ENCODE data around the gene FLNB.

Gene FLNB

DNA sequence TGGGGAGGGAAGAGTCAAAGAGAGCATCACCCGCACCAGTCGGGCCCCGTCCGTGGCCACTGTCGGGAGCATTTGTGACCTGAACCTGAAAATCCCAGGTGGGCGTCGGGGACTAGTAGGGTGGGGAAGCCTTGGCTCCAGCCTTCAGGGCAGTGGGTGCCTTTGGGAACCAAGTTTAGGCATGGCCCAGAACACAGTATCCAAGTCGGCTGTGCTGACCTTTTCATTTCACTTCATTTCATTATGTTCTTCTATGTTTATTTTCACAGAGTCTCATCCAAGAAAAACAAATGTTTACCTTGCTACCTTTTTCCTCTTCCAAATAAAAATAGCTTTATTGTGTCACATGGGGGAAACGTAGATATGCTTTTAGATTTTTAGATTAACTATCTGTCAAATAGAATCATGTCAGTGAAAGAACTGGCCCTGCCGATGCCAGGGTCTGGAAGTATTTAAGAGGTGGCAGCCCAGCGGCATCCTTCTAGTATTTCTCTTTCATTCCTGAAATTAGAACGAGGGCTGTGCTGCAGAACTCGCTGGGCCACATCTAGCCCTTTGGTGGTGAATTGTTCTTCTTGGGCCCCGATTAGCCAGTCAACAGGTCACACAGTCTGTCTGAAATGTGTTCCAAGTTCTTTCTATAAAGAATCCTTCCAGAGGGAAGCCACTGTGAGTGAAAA lies 142.0 kb downstream of the FLNB start:
- no peak for DNase-seq

GRCh38 chr3:58150810-58151199 lies 142.6 kb downstream of the FLNB start:
- DNase-seq = no peak

- DNase-seq = no peak
Measured at GRCh38 chr3:58151637-58152036, 143.4 kb downstream of the FLNB start.

DNA sequence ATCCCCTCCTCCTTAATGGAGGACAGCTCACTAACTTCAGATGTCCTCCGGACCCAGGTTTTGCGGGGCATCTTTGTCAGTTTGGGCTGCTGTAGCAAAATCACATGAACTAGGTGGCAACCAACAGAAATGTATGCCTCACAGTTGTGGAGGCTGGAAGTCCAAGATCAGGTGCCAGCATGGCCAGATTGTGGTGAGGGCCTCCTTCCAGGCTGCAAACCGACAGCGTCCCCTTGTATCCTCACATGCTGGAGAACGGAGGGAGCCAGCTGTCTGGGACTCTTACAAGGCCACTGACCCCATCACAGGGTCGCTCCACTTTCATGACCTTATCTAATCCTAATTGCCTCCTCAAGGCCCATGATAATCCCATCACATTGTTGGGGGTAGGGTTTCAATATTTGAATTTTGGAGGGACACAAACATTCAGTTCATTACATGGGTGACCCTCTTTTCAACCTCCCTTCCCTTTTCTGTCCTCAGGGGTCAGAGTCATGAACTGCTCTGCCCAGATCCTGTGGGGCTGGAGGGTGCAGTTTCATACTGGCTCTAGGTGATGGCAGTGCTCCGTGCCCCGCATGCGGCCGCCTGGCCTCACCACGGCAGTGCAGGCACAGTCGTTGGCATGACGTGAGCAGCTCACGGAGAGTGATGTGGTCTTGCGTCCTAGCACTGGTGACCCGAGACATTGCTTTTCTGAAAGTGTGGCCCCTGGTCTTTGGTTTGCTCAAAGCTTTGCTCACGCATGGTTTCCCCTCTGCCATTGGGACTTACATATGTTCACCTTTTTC lies 144.2 kb downstream of the FLNB start:
- DNase-seq = no peak

- DNase-seq = no peak
Measured at GRCh38 chr3:58153371-58153770, 145.1 kb downstream of the FLNB start.

GRCh38 chr3:58154626-58155449 lies 146.6 kb downstream of the FLNB start:
- peak; percentile 25 for DNase-seq

DNA sequence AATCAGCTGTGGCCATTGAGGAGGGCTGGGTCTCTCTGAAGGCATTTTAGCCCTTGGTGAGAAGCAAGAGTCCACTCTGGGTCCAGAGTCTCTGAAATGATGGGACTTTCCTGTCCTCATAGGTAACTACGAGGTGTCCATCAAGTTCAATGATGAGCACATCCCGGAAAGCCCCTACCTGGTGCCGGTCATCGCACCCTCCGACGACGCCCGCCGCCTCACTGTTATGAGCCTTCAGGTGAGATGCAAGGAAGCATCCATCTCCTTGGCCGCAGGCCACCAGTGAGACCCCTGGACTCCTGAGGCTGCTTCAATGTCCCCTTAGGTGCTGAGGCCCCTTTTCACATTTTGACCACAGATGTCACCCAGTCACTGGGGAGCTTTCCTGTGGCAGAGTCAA lies 147.6 kb downstream of the FLNB start:
- no peak for DNase-seq

DNA sequence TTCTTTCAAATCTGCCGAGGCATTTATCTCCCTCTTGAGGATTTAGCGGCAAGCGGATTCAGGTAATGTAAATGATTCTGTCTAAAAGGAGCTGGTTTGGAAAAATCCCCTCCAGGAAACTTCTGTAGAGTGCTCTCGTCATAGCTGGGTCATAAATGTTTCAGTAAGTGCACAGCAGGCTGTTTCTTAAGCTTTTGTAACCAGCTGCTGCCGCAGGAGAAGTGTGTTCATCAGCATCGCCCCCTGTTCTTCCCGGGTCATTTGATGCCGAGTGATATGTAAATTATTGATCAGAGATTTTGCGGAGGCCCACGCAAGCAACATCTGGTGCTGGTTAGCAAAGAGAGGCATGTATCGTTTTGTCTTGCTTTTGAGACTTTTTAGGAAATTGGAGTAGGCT lies 149.5 kb downstream of the FLNB start:
- peak; percentile 52 for DNase-seq

DNA sequence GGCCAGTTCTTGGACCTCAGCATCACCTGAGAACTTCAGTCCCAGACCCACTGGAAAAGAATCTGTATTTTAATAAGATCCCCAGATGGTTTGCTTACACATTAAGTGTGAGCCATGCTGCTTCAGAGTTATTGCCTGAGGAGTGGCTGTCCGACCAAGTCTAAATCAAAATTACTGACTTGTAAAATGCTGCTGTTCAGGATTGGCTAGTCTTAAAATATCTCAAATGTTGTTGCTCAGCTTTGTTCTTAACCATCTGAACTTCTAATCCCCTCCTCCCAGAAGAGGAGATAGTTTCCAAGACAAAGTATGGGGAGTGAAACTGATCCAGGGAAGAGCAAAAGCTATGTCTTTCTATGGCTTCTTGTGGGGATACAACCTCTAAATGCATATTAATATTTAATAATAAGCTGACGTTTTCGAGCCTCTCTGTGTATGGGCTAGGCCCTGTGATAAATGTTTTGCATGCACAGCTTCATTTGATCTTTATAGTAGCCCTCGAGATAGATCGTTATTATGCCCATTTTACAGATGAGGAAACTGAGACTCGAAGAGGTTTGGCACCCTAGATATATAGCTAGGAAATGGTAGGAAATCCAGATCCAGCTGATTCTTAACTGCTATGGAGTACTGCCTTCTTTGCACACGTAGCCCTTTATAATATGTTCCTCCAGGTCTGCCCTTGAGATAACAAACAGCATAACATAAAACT lies 150.4 kb downstream of the FLNB start:
- no peak for DNase-seq

- DNase-seq = no peak
Measured at GRCh38 chr3:58160399-58160798, 152.2 kb downstream of the FLNB start.

DNA sequence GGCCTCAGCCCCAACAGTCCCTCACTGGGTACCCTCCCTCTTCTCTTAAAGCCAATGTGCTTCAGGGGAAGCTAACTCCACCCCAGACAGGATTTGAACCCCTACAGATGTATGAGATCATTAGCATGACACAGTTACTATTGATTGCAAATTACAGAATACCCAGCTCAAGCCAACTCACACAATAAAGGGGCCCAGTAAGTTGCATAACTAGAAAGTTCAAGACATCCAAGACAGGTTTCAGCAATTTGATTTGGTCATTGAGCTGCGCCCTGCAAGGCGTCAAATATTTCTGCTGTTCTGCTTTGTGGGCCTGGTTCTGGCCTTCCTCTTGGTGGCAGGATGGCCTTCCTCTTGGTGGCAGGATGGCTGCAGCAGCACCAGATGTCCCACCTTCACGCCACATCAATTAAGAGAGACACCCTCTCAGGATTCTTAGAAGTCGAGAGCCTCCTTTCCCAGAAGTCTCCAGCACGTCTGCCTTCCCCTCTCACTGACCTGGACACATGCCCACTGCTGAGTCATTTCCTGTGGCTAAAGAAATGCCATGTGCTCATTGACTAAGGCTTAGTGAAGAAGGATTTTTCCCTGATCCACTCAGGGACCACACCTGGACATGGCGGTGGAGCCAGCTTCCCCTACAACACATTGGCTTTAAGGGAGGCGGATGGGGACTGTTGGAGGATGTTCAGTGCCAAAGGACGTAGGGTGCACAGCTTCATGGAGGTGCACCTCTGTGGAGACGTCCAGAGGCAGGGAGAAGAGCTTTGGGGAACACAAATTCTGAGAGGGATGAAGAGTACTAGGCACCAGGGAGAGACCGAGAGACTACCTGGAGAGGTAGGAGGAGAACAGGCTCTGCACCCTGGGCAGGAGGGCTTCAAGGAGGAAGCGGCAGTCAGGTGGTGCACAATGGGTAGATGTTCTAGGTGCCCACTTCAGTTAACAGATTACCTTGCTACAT lies 153.5 kb downstream of the FLNB start:
- peak; percentile 45 for DNase-seq

DNA sequence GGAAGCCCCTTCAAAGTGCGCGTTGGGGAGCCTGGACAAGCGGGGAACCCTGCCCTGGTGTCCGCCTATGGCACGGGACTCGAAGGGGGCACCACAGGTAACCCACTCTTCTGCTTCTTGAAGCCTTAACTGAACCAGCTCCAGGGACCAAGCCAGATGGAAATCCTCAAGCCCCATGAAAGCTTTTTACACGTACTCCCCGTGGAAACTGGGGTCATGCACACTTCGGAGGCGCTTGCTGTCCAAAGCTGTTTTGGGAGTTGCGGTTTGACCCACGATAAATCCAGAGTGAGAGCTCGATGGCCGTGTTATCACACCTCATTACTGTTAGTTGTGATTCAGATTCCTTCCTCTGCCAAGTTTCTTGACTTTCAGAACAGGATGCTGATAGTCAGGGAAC lies 155.0 kb downstream of the FLNB start:
- no peak for DNase-seq

- peak; percentile 94 for DNase-seq
Measured at GRCh38 chr3:58164199-58164879, 156.1 kb downstream of the FLNB start.

GRCh38 chr3:58164906-58165821 lies 156.9 kb downstream of the FLNB start:
- DNase-seq = peak; percentile 83

- peak; percentile 29 for DNase-seq
Measured at GRCh38 chr3:58167431-58168351, 159.5 kb downstream of the FLNB start.

DNA sequence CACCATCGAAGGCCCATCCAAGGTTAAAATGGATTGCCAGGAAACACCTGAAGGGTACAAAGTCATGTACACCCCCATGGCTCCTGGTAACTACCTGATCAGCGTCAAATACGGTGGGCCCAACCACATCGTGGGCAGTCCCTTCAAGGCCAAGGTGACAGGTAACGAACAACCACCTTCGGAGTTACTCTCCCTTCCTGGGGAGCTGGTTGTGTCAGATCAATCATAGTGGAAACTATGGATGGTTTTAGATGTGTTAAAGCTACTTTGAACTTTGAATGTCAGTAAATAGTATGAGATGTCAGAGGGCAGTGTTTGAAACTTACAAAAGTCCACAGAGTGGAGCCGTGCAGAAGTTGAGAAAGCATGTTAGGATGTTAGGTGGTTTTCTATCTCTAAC lies 160.3 kb downstream of the FLNB start:
- DNase-seq = no peak

GRCh38 chr3:58169371-58169770 lies 161.1 kb downstream of the FLNB start:
- DNase-seq = no peak

GRCh38 chr3:58170376-58170775 lies 162.2 kb downstream of the FLNB start:
- no peak for DNase-seq

- DNase-seq = no peak
Measured at GRCh38 chr3:58171126-58171525, 162.9 kb downstream of the FLNB start.

Data from NCI-H69 (cell line).